DOHH2 (cell line): ENCODE results near the gene TCF25.

Experiments
- H3F3A ChIP-seq: fragments of 200-600 bp; sonication (generic), shearing (Covaris generic); 2 replicates; pipeline ENCODE4 v1.6.0; 2016; ENCODE audit warnings: antibody characterized with exemption, mild to moderate bottlenecking; ENCODE audit not compliant: control insufficient read depth, insufficient read depth
- H3K27ac ChIP-seq: fragments of 200-600 bp; sonication (generic); 2 replicates; pipeline ENCODE4 v1.5.1; 2014; ENCODE audit warnings: low read depth, mild to moderate bottlenecking, low read length, moderate library complexity
- H3K27me3 ChIP-seq: fragments of 200-600 bp; sonication (generic); 2 replicates; pipeline ENCODE4 v1.6.1; 2014; ENCODE audit warnings: mild to moderate bottlenecking, low read length, mixed read lengths; ENCODE audit not compliant: control insufficient read depth
- H3K36me3 ChIP-seq: fragments of 200-600 bp; sonication (generic); 2 replicates; pipeline ENCODE4 v1.6.1; 2014; ENCODE audit warnings: mild to moderate bottlenecking, low read length, moderate library complexity, mixed read lengths; ENCODE audit not compliant: control insufficient read depth
- H3K4me1 ChIP-seq: fragments of 200-600 bp; sonication (generic); 2 replicates; pipeline ENCODE4 v1.6.1; 2014; ENCODE audit warnings: mild to moderate bottlenecking, low read length, mixed read lengths; ENCODE audit not compliant: control insufficient read depth
- H3K4me2 ChIP-seq: fragments of 200-600 bp; sonication (generic); 2 replicates; pipeline ENCODE4 v1.6.0; 2014; ENCODE audit warnings: mild to moderate bottlenecking, low read length, moderate library complexity
- H3K4me3 ChIP-seq: fragments of 200-600 bp; sonication (generic); 2 replicates; pipeline ENCODE4 v1.5.1; 2014; ENCODE audit warnings: mild to moderate bottlenecking, low read length, mixed read lengths
- H3K79me2 ChIP-seq: fragments of 200-600 bp; sonication (generic); 2 replicates; pipeline ENCODE4 v1.6.1; 2014; ENCODE audit warnings: mild to moderate bottlenecking, low read length, mixed read lengths; ENCODE audit not compliant: control insufficient read depth
- H3K9me2 ChIP-seq: fragments of 200-600 bp; sonication (generic); replicated peaks from 2 replicates; pipeline ENCODE4 v1.6.1; 2014; ENCODE audit warnings: mild to moderate bottlenecking, low read length, mixed read lengths; ENCODE audit not compliant: control insufficient read depth
- H3K9me3 ChIP-seq: fragments of 200-600 bp; sonication (generic); 2 replicates; pipeline ENCODE4 v1.6.1; 2014; ENCODE audit warnings: antibody characterized with exemption, low read length, mixed read lengths; ENCODE audit not compliant: control insufficient read depth, insufficient read depth
- H4K20me1 ChIP-seq: fragments of 200-600 bp; sonication (generic); 2 replicates; pipeline ENCODE4 v1.6.0; 2014; ENCODE audit warnings: low read depth, mild to moderate bottlenecking, antibody characterized with exemption, low read length, moderate library complexity; ENCODE audit not compliant: control insufficient read depth, insufficient read depth
- CTCF ChIP-seq: fragments of 200-600 bp; sonication (generic); IDR thresholded peaks from one replicate; pipeline ENCODE4 v1.5.1; 2014; ENCODE audit warnings: antibody characterized with exemption, mild to moderate bottlenecking, low read depth, low read length; ENCODE audit not compliant: poor library complexity, severe bottlenecking
- EZH2phosphoT487 ChIP-seq: fragments of 200-600 bp; sonication (generic); IDR thresholded peaks from 2 replicates; pipeline ENCODE4 v1.6.1; 2017; ENCODE audit warnings: borderline replicate concordance, mild to moderate bottlenecking, antibody characterized with exemption, low read length, moderate library complexity, mixed read lengths

The TCF25 gene

GRCh38 chr16:89837014-89837546 is 36.3 kb upstream of the TCF25 start:
- Histone ChIP-seq H4K20me1 (no peaks in the 10 kb centered on the region), H3K4me2 (peak overlapping the region; percentile 66), H3K9me3 (no peaks in the 10 kb centered on the region), H3F3A (no peaks in the 10 kb centered on the region; the same call in 1 of the 2 replicates), H3K9me2 (no peaks in the 10 kb centered on the region), H3K27ac (no peak overlapping the region), H3K36me3 (no peaks in the 10 kb centered on the region), H3K4me3 (peak overlapping the region; percentile 60; the same call in 1 of the 2 replicates), H3K4me1 (peaks cover 50% of the 10 kb centered on the region), H3K27me3 (no peaks in the 10 kb centered on the region), H3K79me2 (no peaks in the 10 kb centered on the region)
- TF ChIP-seq CTCF: no peak
- no peak for TF ChIP-seq EZH2phosphoT487

- H3K4me1 ChIP-seq: peaks cover 85% of the 10 kb centered on the region
- H3K4me2 ChIP-seq: peak overlapping the region; percentile 40
- peak overlapping the region; percentile 44 for H3K27ac ChIP-seq
- H4K20me1 ChIP-seq: no peaks in the 10 kb centered on the region
- H3K36me3 ChIP-seq: no peaks in the 10 kb centered on the region
- H3K27me3 ChIP-seq: no peaks in the 10 kb centered on the region
- H3K9me3 ChIP-seq: no peaks in the 10 kb centered on the region
- H3K4me3 ChIP-seq: no peak overlapping the region
- peaks cover 20% of the 10 kb centered on the region for H3F3A ChIP-seq
- H3K9me2 ChIP-seq: no peaks in the 10 kb centered on the region
- no peak for TF ChIP-seq EZH2phosphoT487
- TF ChIP-seq CTCF: no peak
- H3K79me2 ChIP-seq: no peaks in the 10 kb centered on the region
These were observed 32.1 kb upstream of the TCF25 start for GRCh38 chr16:89841275-89841674.

- H3K27ac ChIP-seq: peak overlapping the region; percentile 90; the same call in 1 of the 2 replicates
- H3K27me3 ChIP-seq: no peaks in the 10 kb centered on the region
- TF ChIP-seq EZH2phosphoT487 (no peak), CTCF (no peak)
These were observed 30.7 kb upstream of the TCF25 start for GRCh38 chr16:89842471-89843408.

More at GRCh38 chr16:89842471-89843408, 30.7 kb upstream of the TCF25 start:
- Histone ChIP-seq H3K9me3 (no peaks in the 10 kb centered on the region), H3K4me2 (peak overlapping the region; percentile 61), H3K4me1 (peaks cover 78% of the 10 kb centered on the region), H3K79me2 (no peaks in the 10 kb centered on the region), H4K20me1 (no peaks in the 10 kb centered on the region), H3K9me2 (no peaks in the 10 kb centered on the region), H3K36me3 (no peaks in the 10 kb centered on the region), H3F3A (peaks cover 23% of the 10 kb centered on the region), H3K4me3 (no peak overlapping the region)
